ENCODE results near the gene SUPT5H. TPM values are rescaled to one million over a fixed set of nuclear protein-coding genes. Genes with fewer than 3 reads are reported as not detected.
A peak's percentile ranks its signal among the peaks of the same experiment; 100 is the strongest.

Gene SUPT5H
- total and polyA plus RNA-seq, 2 of the 13 experiments (the other 11 are each of a cell fraction or from before 2014, with no cell fraction given): 48.2 to 51.7 TPM

DNA sequence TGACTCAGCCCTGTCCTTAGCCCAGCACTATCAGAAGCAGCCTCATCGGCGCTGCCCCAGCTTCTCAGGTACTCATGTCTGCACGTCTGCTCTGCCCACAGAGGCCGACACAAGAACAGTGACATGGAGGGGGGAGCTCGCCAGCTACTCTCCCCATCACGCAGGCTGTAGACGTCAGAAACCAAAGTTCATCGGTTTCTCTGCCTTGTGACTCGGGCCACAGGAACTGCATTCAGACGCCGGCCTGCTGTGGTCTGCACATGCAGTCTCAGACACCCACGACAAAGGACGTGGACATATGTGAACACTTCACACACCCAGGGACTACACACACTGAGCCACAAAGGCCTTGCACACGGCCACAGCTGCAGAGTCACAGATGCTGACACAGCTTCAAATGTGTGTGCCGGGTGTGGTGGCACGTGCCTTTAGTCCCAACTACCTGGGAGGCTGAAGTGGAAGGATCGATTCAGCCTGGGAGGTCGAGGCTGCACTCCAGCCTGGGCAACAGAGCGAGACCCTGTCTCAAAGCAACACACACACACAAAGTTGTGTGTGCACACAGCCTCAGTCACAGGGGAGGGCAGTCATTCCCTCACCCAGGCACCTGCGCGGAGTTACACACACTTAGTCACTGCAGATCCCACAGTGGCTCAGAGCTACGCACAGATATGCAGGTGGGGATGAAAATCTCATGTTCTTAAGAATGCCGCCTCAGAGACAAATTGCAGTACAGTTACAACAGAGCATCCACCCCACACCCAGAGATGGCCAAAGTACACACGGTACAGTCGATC lies 43.6 kb upstream of the SUPT5H start (continued):
- TF ChIP-seq ZNF574 (CRISPR knock-in tag; IDR thresholded peaks at IDR 0.05) (peak; percentile 73), CENPT (CRISPR knock-in tag; IDR thresholded peaks at IDR 0.05; ENCODE audit: low read depth) (no peak; the same call in 1 of the 2 replicates), ZNF441 (CRISPR knock-in tag; IDR thresholded peaks at IDR 0.05; ENCODE audit: borderline replicate concordance) (peak; percentile 67; the same call in 1 of the 2 replicates), RORA (CRISPR knock-in tag; IDR thresholded peaks at IDR 0.05) (no peak), ZFX (CRISPR knock-in tag; IDR thresholded peaks at IDR 0.05; ENCODE audit: low read depth) (peak; percentile 85), GTF3A (CRISPR knock-in tag; conservative IDR thresholded peaks at IDR 0.05) (no peak), MYNN (CRISPR knock-in tag; IDR thresholded peaks at IDR 0.05; ENCODE audit: low read depth) (no peak), ZNF251 (CRISPR knock-in tag; IDR thresholded peaks at IDR 0.05) (0 out of 2 replicates have a peak, but pooled peaks have one; percentile 14), SYNCRIP (IDR thresholded peaks at IDR 0.05; ENCODE audit: insufficient read depth, low read depth, low read length) (no peak), ZNF563 (CRISPR knock-in tag; IDR thresholded peaks at IDR 0.05) (peak; percentile 65; the same call in 1 of the 2 replicates), NCOR1 (IDR thresholded peaks at IDR 0.05; ENCODE audit: borderline replicate concordance, low read length) (peak; percentile 68; the same call in 1 of the 2 replicates), FOXO4 (CRISPR knock-in tag; conservative IDR thresholded peaks at IDR 0.05) (0 out of 2 replicates have a peak, but pooled peaks have one; percentile 74), HMGXB4 (CRISPR knock-in tag; IDR thresholded peaks at IDR 0.05; ENCODE audit: borderline replicate concordance in 1 of 2, low read depth in 1 of 2) (peak; percentile 50 to 93; a peak in 2 of 4 replicates), ZNF557 (CRISPR knock-in tag; IDR thresholded peaks at IDR 0.05) (peak; percentile 68; the same call in 1 of the 2 replicates), ZNF670 (CRISPR knock-in tag; IDR thresholded peaks at IDR 0.05; ENCODE audit: borderline replicate concordance) (peak; percentile 92; the same call in 1 of the 2 replicates), FLYWCH1 (CRISPR knock-in tag; IDR thresholded peaks at IDR 0.05) (no peak), BCL6 (CRISPR knock-in tag; IDR thresholded peaks at IDR 0.05) (no peak; the same call in 1 of the 2 replicates), ZBTB2 (CRISPR knock-in tag; IDR thresholded peaks at IDR 0.05; ENCODE audit: low read depth) (no peak; the same call in 1 of the 2 replicates), YEATS2 (CRISPR knock-in tag; IDR thresholded peaks at IDR 0.05; ENCODE audit: borderline replicate concordance) (peak; percentile 76; the same call in 1 of the 2 replicates), HES4 (CRISPR knock-in tag; IDR thresholded peaks at IDR 0.05; ENCODE audit: borderline replicate concordance) (peak; percentile 94), ETV5 (CRISPR knock-in tag; IDR thresholded peaks at IDR 0.05; ENCODE audit: borderline replicate concordance) (peak; percentile 74)
